ENCODE data around the gene DYRK1A.

- no peak for TF ChIP-seq CTCF (IDR thresholded peaks at IDR 0.05)
- no peak for TF ChIP-seq POLR2A (IDR thresholded peaks at IDR 0.05; ENCODE audit: low read depth)
Measured at GRCh38 chr21:37416914-37417313, 50.3 kb downstream of the DYRK1A start.

Data from esophagus muscularis mucosa (tissue), 3 donors.